HG02588 (cell line): ENCODE measurements around the gene SPOUT1.

Source experiments
- ATAC-seq: cut with Tn5 transposase; IDR thresholded peaks from one replicate; pipeline ENCODE4 v1.9.1; 2021; ENCODE audit warnings: mild to moderate bottlenecking, moderate library complexity; ENCODE audit not compliant: unreplicated experiment

Gene SPOUT1

GRCh38 chr9:128838338-128838737 is 8.7 kb upstream of the SPOUT1 start:
- ATAC-seq: no peak

- ATAC-seq: no peak
These were observed 7.0 kb upstream of the SPOUT1 start for GRCh38 chr9:128836509-128837145.

- ATAC-seq: no peak
These were observed 5.9 kb upstream of the SPOUT1 start for GRCh38 chr9:128835246-128836210.

GRCh38 chr9:128833696-128834095 is 4.1 kb upstream of the SPOUT1 start:
- no peak for ATAC-seq

GRCh38 chr9:128828719-128829452 is 708 bp downstream of the SPOUT1 start:
- no peak for ATAC-seq

- ATAC-seq: no peak
These were observed 1.3 kb downstream of the SPOUT1 start for GRCh38 chr9:128828267-128828666.

- ATAC-seq: no peak
These were observed 3.5 kb downstream of the SPOUT1 start for GRCh38 chr9:128825923-128826700.

- no peak for ATAC-seq
These were observed 4.7 kb downstream of the SPOUT1 start for GRCh38 chr9:128824911-128825310.

GRCh38 chr9:128823903-128824406 is 5.6 kb downstream of the SPOUT1 start:
- no peak for ATAC-seq

- no peak for ATAC-seq
These were observed 6.2 kb downstream of the SPOUT1 start for GRCh38 chr9:128823362-128823902.

- no peak for ATAC-seq
These were observed 7.1 kb downstream of the SPOUT1 start for GRCh38 chr9:128822407-128823042.

- no peak for ATAC-seq
These were observed 7.8 kb downstream of the SPOUT1 start for GRCh38 chr9:128821584-128822406.

- no peak for ATAC-seq
These were observed 8.7 kb downstream of the SPOUT1 start for GRCh38 chr9:128820665-128821583.

- ATAC-seq: no peak
These were observed 9.6 kb downstream of the SPOUT1 start for GRCh38 chr9:128819716-128820664.

GRCh38 chr9:128818839-128819715 is 10.5 kb downstream of the SPOUT1 start:
- ATAC-seq: peak; percentile 19
